HG03280 (cell line): ENCODE results near the gene IFT27.

Source experiments
- ATAC-seq: cut with Tn5 transposase; IDR thresholded peaks from one replicate; pipeline ENCODE4 v1.9.1; 2021; ENCODE audit warnings: mild to moderate bottlenecking, moderate library complexity; ENCODE audit not compliant: unreplicated experiment

IFT27 gene

GRCh38 chr22:36729321-36729720, 46.6 kb downstream of the IFT27 start:
- ATAC-seq = no peak

GRCh38 chr22:36728505-36728904, 47.4 kb downstream of the IFT27 start:
- no peak for ATAC-seq

- no peak for ATAC-seq
Observed at GRCh38 chr22:36727927-36728488, 47.9 kb downstream of the IFT27 start.

DNA sequence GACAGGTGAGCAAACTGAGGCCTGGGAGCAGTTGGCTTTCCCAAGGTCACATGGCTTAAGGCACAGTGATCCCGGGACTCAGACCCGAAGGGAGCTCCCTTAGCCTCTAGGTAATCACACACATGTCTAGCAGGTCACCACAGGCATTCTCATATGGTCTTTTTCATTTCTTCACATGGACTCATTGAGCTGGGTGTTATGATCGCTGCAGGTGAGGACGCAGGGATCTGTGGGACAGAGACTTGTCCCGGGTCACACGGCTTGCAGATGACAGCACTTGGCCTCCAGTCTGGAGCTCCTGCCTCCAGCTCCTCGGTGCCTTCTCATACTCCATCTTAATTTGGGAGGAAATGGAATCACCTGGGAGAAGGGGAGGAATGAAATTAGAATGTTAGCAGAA, 48.8 kb downstream of the IFT27 start:
- ATAC-seq = no peak

DNA sequence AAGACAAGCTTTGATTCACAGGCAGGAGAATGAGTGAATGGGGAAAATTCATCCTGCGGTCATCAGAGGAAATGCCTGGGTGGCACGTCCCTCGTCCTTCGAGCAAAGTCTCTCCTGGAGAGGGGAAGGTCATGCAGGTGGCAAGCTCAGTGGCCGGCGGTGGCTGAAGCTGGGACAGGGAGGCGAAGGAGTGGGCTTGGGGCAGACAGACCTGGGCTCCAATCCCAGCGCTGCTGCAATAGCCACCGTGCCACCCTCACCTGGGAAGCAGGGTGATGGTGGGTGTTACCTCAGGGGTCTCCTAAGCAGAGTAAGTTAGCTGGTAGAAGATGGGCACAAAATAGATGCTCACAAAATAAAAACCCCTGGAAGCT, 49.9 kb downstream of the IFT27 start:
- ATAC-seq = no peak

DNA sequence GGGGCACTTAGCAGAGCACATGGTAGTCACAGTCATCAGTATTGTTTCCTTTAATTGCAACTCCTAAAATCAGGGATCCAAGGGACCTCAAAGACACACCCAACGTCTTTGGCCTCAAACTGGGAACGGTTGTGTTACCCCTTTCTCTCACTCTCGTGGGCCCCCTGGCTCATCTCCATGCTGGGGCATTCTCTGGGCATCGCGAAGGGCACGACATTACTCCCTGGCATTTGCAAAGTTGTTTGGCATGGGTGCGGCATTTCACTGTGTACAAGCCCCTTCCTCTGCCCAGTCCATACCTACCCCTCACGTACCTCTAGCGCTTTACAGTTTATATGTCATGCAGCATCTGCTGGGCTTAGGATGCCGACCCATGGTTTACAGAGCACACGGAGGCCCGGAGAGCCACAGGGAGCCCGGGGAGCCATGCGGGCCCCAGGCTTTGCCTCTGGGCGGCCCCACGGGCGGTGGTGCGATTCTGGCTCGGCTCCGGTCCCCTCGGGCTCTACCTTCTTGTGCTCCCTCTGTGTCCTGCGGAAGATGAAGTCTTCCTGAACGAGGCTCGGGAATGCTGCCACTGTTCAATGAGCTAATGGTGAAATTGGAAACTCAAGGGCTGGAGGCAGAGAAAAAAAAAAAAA, 50.4 kb downstream of the IFT27 start:
- no peak for ATAC-seq

DNA sequence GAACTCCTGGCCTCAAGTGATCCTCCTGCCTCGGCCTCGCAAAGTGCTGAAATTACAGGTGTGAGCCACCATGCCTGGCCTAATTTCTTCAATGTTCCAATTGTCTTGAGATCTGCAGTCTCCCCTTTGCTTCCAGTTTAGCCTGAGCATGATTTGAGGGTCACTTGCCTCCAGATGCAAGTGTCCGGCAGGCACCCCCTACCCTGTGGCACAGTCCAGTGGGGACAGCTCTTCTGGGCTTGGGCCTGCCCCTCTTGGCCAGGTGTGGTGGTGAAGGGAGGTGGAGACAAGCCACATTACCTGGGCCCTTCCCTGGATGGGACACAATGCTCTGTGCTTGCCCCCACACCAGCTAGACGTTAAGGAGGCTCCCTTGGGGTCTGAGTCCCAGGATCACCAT, 51.1 kb downstream of the IFT27 start:
- no peak for ATAC-seq

- no peak for ATAC-seq
Observed at GRCh38 chr22:36722055-36722454, 53.9 kb downstream of the IFT27 start.

GRCh38 chr22:36715647-36716046, 60.3 kb downstream of the IFT27 start:
- no peak for ATAC-seq

DNA sequence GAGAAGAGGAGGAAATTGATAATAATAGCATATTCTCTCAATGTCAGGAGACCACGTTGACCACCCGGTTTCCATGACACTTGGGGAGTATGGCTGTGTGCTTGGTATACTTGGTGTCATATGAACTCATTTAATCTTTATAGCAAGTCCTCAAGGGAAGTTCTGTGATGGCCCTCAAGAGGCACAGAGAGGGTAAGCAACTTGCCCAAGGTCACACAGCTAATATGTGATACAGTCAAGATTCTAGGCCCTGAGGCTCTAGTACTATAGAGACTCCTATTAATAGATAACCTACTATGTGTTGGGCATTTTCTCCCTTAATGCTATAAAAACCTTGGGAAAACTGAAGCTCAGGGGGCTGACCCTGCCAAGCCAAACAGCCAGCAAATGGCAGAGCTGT, 61.8 kb downstream of the IFT27 start:
- no peak for ATAC-seq

GRCh38 chr22:36713436-36713835, 62.5 kb downstream of the IFT27 start:
- no peak for ATAC-seq
